ENCODE measurements around the gene COPE. TPM values are rescaled to one million over a fixed set of nuclear protein-coding genes. Genes with fewer than 3 reads are reported as not detected.

The COPE gene
- total and polyA plus RNA-seq, 10 donors: 135 to 261 (median 180) TPM

DNA sequence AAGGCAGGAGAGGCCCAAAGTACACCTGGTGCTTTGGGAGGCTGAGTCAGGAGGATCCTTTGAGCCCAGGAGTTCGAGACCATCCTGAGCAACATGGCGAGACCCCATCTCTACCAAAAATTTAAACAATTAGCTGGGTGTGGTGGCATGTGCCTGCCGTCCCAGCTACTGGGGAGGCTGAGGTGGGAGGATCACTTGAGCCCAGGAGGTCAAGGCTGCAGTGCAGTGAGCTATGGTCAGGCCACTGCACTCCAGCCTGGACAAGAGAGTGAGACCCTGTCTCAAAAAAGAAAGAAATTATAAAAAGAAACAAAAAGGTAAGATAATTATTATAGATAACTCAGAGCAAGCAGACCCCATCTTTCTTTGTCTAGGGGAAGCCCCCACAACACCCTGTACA is 20.0 kb upstream of the COPE start:
- no peak for DNase-seq
- peaks cover 0 to 52% (median 26%) of the 10 kb centered on the region in 6 donors for H3K4me1 ChIP-seq
- 69 to 91% (median 79%) methylated on average over 3 of the region's 3 CpGs for WGBS, 5 donors
- H3K36me3 ChIP-seq: peaks cover 0 to 45% (median 0%) of the 10 kb centered on the region in 6 donors
- intact Hi-C loops (cut with DNase I; ENCODE audit: low total_unique reads): no loop called here
- H3K27me3 ChIP-seq (replicated peaks in 1 of 7): peaks cover 0 to 26% (median 5%) of the 10 kb centered on the region in 7 donors
- peak overlapping the region in 5 of 8 donors; percentile 72 to 89 (median 82) for H3K27ac ChIP-seq
- H3K4me3 ChIP-seq: peak overlapping the region in 6 of 8 donors; percentile 43 to 82 (median 57)
- TF ChIP-seq, protein P1, sequence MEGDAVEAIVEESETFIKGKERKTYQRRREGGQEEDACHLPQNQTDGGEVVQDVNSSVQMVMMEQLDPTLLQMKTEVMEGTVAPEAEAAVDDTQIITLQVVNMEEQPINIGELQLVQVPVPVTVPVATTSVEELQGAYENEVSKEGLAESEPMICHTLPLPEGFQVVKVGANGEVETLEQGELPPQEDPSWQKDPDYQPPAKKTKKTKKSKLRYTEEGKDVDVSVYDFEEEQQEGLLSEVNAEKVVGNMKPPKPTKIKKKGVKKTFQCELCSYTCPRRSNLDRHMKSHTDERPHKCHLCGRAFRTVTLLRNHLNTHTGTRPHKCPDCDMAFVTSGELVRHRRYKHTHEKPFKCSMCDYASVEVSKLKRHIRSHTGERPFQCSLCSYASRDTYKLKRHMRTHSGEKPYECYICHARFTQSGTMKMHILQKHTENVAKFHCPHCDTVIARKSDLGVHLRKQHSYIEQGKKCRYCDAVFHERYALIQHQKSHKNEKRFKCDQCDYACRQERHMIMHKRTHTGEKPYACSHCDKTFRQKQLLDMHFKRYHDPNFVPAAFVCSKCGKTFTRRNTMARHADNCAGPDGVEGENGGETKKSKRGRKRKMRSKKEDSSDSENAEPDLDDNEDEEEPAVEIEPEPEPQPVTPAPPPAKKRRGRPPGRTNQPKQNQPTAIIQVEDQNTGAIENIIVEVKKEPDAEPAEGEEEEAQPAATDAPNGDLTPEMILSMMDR (IDR thresholded peaks at IDR 0.05 in 8 of 11, conservative IDR thresholded peaks at IDR 0.05 in 3 of 11): no peak
- TF ChIP-seq POLR2AphosphoS5 (IDR thresholded peaks at IDR 0.05): no peak
- TF ChIP-seq POLR2A (IDR thresholded peaks at IDR 0.05): no peak
- no peaks in the 10 kb centered on the region for H3K9me3 ChIP-seq

DNA sequence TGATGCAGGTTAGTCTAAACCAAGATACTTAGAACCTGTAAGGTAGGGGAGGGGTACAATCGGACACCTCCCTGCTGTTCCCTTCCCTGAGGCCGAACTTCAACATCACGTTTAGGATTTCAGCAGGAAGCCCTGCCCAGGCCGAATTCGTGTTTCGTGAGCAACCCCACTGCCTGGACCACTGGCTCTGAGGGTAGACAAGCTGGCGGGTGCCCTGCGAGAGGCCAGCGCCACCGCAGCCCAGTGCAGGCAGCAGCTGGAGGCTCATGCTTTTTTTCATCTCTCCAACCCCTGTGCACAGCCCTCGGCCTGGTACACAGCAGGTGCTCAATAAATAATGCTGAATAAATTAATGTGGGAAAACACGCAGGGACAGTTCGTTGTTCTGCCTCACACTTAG is 14.1 kb upstream of the COPE start:
- TF ChIP-seq POLR2AphosphoS5 (IDR thresholded peaks at IDR 0.05) (no peak), POLR2A (IDR thresholded peaks at IDR 0.05) (no peak)
- TF ChIP-seq, protein P1 (IDR thresholded peaks at IDR 0.05 in 8 of 11, conservative IDR thresholded peaks at IDR 0.05 in 3 of 11): no peak
- DNase-seq: no peak
- WGBS, 5 donors: 78 to 83% (median 79%) methylated on average over 13 of the region's 13 CpGs
- H3K27ac ChIP-seq: peak overlapping the region in 3 of 8 donors; percentile 22 to 56 (median 54)
- no peaks in the 10 kb centered on the region for H3K9me3 ChIP-seq
- H3K27me3 ChIP-seq (replicated peaks in 1 of 7): peaks cover 0 to 26% (median 0%) of the 10 kb centered on the region in 7 donors
- no peak overlapping the region for H3K4me3 ChIP-seq
- H3K4me1 ChIP-seq: peaks cover 0 to 29% (median 18%) of the 10 kb centered on the region in 6 donors
- peaks cover 0 to 92% (median 18%) of the 10 kb centered on the region in 6 donors for H3K36me3 ChIP-seq
- intact Hi-C loops (cut with DNase I; ENCODE audit: low total_unique reads): no loop called here

DNA sequence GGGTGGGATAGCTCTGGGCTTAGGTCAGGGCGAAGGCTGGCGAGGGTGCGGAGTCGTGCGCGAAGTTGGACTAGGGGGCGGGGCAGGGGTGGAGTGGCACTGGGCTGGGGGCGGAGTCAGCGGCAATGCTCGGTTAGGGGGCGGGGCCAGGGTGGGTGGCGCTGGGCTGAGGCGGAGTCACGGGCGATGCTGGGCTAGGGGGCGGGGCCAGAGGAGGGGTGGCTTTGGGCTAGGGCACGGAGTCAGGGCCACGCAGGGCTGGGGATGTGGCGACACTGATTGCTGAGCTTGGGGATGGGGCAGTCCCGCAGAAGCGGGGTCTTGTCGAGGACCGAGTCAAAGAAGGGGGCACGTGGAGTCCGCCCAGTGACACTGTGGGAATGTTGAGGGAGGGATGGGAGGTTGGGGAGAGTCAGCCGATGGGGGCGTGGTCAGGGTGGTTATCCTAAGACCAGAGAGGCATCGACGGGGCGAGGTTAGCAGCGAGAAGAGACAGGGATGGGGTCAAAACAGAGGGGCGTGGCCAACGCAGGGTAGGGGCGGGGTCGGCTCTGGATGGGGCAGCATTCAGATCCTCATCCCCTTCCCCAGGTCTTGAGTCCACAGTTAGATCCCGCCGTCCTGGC is 13.1 kb upstream of the COPE start:
- H3K36me3 ChIP-seq: peaks cover 0 to 92% (median 28%) of the 10 kb centered on the region in 6 donors
- intact Hi-C loops (cut with DNase I; ENCODE audit: low total_unique reads): no loop called here
- WGBS, 5 donors: 10 to 17% (median 13%) methylated on average over 26 to 37 of the region's 37 CpGs
- TF ChIP-seq, protein P1 (IDR thresholded peaks at IDR 0.05 in 8 of 11, conservative IDR thresholded peaks at IDR 0.05 in 3 of 11): no peak
- TF ChIP-seq POLR2AphosphoS5 (IDR thresholded peaks at IDR 0.05): peak in 2 of 3 donors; percentile 51 to 57
- peaks cover 0 to 26% (median 0%) of the 10 kb centered on the region in 7 donors for H3K27me3 ChIP-seq (replicated peaks in 1 of 7)
- H3K4me3 ChIP-seq: peak overlapping the region in 5 of 8 donors; percentile 15 to 63 (median 28)
- H3K27ac ChIP-seq: peak overlapping the region in 4 of 8 donors; percentile 22 to 56 (median 40)
- H3K9me3 ChIP-seq: no peaks in the 10 kb centered on the region
- peaks cover 0 to 22% (median 18%) of the 10 kb centered on the region in 6 donors for H3K4me1 ChIP-seq
- peak; percentile 94 for DNase-seq

Measured in spleen (tissue), 11 donors.